SHP77 (cell line): Measurements from ENCODE around the gene FBXO17.
"Not testable (repeated sequence)": the region's sequence is repeated elsewhere in the genome, so short reads cannot be mapped to it uniquely, and the experiment has no call there.

Experiments
- DNase-seq, 2 experiments: peaks; one replicate each; lab custom pipeline; 2025; lab: John Stamatoyannopoulos, UW

The FBXO17 gene

DNA sequence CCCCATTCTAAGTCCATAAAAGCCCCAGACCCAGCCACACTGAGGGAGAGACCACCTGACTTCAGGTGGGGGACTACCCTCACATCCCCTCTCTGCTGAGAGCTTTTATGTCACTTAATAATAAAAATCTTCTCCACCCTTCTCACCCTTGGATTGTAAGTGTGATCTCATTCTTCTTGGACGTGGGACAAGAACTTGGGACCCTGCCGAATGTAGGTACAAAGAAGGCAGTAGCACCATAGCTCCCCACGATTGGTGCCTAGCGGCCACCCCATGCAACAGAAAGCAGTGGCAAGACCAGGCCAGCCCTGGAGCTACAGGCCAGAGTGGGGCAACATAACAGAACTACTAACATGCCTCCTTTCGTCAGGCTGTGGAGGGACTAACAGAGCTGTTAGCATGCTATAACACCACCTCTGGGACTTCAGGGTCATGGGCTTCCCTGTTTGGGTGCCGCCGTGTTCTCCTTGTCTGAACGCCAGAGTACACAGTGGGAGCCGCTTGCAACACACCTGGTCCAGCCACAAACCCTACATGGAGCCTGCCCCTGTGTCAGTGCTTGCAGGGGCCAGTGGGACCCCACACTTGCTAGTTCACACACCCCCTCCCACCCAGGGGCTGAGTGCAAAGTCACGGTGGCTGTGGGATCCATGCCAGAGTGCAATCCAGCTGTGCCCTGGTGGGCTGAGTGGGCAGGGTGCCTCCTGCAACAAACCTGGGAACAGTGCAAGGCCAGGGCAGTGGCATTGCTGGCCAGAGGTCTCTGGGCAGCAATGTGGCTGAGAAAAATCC lies 5.2 kb upstream of the FBXO17 start:
- no peak for DNase-seq

DNA sequence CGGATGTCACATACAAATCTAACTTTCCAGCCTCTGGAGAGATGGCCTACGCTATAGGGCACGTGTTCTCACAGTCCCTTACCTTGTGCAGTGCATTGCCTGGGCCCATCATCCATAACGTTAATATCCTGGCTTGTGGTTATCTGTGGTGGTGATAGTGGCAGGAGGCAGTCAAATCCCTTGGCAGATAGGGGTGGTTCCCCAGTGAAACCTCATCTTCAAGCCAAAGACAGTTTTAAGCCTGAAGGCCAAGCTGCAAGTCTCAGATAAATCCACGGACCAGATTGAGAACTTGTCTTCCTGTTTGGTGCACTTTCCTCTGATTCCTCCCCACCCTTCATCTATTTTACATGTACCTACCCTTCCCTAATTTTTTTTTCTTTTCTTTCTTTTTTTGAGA lies 4.3 kb upstream of the FBXO17 start:
- DNase-seq = no peak

GRCh38 chr19:38978326-38978689 lies 2.8 kb upstream of the FBXO17 start:
- no peak for DNase-seq

- no peak for DNase-seq
Observed at GRCh38 chr19:38977445-38978325, 2.1 kb upstream of the FBXO17 start.

GRCh38 chr19:38975861-38976271 lies 324 bp upstream of the FBXO17 start:
- DNase-seq = no peak

GRCh38 chr19:38974624-38975213 lies 823 bp downstream of the FBXO17 start:
- no peak for DNase-seq

- no peak for DNase-seq
Observed at GRCh38 chr19:38971672-38972071, 3.9 kb downstream of the FBXO17 start.

DNA sequence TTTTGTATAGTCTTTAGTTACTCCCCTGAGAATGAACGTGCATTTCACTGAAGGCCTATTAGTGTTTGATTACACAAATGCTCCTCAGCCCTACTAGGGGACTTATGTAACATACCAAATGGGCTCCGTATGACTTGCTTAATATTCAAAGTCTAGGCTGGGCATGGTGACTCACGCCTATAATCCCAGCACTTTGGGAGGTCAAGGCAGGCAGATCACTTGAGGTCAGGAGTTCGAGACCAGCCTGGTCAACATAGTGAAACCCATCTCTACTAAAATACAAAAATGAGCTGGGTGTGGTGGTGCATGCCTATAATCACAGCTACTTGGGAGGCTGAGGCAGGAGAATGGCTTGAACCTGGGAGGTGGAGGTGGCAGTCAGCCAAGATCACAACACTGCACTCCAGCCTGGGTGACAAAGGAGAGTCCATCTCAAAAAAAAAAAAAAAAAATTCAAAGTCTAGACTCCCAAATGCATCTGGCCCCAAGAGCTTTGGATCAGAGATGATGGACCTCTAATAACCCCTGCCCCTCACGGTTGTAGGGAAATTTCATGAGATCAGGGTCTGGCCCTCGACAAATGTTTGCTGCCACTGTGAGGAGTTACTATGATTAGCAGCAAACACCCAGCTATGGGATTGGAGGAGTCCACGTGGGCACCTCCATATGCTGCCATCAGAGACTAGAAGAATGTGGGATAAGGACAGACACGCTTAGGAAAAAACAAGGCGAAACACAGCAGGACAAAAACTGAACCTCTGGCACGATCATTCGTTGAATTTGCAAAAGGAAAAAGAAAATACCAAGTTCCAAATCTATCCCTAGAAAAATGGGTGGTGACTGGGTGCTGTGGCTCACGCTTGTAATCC lies 4.6 kb downstream of the FBXO17 start:
- DNase-seq = no peak

- DNase-seq = not testable (repeated sequence)
Observed at GRCh38 chr19:38966149-38966548, 9.4 kb downstream of the FBXO17 start.

DNA sequence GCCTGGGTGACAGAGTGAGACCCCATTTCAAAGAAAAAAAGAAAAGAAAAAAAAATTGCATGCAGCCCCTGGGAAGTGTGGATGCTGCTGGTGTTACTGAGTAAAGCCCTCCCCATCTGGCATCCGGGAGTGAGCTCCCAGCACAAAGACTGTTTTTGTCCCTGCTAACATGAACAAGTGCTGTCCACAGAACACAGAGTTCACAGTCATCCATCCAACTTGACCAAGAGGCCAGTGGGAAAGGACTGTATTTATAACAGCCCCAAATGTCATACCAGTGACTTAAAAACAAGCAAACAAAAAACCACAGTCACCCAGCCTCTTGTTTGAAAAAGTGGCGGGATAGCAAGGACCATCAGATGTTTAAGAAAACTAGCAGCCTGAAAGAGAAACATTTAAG lies 10.8 kb downstream of the FBXO17 start:
- no peak for DNase-seq

GRCh38 chr19:38959618-38960017 lies 15.9 kb downstream of the FBXO17 start:
- DNase-seq = no peak

DNA sequence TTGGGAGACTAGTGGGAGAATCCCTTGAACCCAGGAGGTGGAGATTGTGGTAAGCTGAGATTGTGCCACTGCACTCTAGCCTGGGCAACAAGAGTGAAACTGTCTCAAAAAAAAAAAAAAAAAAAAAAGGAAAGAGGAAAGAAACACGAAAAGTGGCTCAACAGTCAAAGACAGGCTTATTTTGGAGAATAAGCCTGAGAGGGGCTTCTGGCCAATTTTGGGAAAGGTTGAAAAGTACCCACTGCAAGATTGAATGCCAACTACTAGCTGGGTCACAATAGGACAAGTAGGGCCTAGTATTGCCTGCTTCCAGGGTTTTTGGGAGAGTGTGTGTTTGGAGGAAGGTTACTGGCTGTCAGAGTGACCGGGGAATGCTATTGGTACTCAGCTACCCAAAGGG lies 17.2 kb downstream of the FBXO17 start:
- DNase-seq = no peak

- DNase-seq = no peak
Observed at GRCh38 chr19:38956264-38956663, 19.3 kb downstream of the FBXO17 start.

- no peak for DNase-seq
Observed at GRCh38 chr19:38953677-38954076, 21.9 kb downstream of the FBXO17 start.

GRCh38 chr19:38952395-38953165 lies 23.0 kb downstream of the FBXO17 start:
- DNase-seq = peak; percentile 81 to 90

GRCh38 chr19:38951187-38951586 lies 24.4 kb downstream of the FBXO17 start:
- no peak for DNase-seq

DNA sequence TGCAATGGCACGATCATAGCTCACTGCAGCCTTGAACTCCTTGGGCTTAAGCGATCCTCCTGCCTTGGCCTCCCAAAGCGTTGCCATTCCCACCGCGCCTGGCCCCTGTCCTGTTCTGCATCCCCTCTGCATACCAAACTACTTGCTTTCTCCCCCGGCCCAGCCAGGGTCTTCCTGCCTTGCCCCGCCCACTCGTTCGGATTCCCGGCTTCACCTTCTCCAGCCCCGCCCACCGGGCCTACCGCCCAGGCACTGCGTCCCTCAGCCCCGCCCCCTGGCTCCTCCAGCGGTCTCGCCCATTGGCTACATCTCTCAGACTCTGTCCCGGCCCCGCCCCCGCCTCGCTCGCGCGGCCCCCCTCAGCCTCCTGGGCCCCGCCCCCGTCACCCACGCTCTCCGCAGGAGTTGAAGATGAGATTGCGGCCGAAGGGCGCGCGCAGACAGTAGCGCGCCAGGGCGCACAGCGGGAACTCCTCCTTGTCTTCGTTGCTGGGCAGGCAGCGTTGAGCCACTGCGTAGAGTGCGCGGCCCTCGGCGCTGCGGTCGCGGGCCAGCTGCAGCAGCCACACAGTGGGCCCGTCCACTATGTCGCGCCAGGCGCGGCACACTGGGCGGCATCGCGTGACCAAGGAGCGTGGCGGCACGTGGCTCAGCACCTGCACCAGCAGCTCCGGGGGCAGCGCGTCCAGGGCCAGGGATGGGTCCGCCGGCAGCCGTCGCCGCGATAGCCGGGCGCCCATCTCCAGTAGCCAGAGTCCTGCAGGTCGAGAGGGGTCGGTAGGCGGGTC lies 25.8 kb downstream of the FBXO17 start:
- DNase-seq = peak; percentile 96 to 99

GRCh38 chr19:38946229-38947010 lies 29.1 kb downstream of the FBXO17 start:
- no peak for DNase-seq

- DNase-seq = no peak
Observed at GRCh38 chr19:38945562-38946228, 29.8 kb downstream of the FBXO17 start.
